Measurements from ENCODE around the gene KIF14. TPM values are rescaled to one million over a fixed set of nuclear protein-coding genes. Genes with fewer than 3 reads are reported as not detected.

Gene KIF14
- total and polyA plus RNA-seq, 2 experiments from 2014 or later: 13.3 to 23.2 TPM

- TF ChIP-seq, protein P1, sequence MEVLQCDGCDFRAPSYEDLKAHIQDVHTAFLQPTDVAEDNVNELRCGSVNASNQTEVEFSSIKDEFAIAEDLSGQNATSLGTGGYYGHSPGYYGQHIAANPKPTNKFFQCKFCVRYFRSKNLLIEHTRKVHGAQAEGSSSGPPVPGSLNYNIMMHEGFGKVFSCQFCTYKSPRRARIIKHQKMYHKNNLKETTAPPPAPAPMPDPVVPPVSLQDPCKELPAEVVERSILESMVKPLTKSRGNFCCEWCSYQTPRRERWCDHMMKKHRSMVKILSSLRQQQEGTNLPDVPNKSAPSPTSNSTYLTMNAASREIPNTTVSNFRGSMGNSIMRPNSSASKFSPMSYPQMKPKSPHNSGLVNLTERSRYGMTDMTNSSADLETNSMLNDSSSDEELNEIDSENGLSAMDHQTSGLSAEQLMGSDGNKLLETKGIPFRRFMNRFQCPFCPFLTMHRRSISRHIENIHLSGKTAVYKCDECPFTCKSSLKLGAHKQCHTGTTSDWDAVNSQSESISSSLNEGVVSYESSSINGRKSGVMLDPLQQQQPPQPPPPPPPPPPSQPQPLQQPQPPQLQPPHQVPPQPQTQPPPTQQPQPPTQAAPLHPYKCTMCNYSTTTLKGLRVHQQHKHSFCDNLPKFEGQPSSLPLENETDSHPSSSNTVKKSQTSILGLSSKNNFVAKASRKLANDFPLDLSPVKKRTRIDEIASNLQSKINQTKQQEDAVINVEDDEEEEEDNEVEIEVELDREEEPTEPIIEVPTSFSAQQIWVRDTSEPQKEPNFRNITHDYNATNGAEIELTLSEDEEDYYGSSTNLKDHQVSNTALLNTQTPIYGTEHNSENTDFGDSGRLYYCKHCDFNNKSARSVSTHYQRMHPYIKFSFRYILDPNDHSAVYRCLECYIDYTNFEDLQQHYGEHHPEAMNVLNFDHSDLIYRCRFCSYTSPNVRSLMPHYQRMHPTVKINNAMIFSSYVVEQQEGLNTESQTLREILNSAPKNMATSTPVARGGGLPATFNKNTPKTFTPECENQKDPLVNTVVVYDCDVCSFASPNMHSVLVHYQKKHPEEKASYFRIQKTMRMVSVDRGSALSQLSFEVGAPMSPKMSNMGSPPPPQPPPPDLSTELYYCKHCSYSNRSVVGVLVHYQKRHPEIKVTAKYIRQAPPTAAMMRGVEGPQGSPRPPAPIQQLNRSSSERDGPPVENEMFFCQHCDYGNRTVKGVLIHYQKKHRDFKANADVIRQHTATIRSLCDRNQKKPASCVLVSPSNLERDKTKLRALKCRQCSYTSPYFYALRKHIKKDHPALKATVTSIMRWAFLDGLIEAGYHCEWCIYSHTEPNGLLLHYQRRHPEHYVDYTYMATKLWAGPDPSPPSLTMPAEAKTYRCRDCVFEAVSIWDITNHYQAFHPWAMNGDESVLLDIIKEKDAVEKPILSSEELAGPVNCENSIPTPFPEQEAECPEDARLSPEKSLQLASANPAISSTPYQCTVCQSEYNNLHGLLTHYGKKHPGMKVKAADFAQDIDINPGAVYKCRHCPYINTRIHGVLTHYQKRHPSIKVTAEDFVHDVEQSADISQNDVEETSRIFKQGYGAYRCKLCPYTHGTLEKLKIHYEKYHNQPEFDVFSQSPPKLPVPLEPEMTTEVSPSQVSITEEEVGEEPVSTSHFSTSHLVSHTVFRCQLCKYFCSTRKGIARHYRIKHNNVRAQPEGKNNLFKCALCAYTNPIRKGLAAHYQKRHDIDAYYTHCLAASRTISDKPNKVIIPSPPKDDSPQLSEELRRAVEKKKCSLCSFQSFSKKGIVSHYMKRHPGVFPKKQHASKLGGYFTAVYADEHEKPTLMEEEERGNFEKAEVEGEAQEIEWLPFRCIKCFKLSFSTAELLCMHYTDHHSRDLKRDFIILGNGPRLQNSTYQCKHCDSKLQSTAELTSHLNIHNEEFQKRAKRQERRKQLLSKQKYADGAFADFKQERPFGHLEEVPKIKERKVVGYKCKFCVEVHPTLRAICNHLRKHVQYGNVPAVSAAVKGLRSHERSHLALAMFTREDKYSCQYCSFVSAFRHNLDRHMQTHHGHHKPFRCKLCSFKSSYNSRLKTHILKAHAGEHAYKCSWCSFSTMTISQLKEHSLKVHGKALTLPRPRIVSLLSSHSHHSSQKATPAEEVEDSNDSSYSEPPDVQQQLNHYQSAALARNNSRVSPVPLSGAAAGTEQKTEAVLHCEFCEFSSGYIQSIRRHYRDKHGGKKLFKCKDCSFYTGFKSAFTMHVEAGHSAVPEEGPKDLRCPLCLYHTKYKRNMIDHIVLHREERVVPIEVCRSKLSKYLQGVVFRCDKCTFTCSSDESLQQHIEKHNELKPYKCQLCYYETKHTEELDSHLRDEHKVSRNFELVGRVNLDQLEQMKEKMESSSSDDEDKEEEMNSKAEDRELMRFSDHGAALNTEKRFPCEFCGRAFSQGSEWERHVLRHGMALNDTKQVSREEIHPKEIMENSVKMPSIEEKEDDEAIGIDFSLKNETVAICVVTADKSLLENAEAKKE (CRISPR knock-in tag; IDR thresholded peaks at IDR 0.05): no peak
Measured at GRCh38 chr1:200624679-200625335, 4.3 kb upstream of the KIF14 start (continued).

GRCh38 chr1:200619894-200620272, 668 bp downstream of the KIF14 start:
- H3K27ac Mint-ChIP-seq: peak overlapping the region; percentile 85
- H3K36me3 ChIP-seq (ENCODE audit: insufficient read depth): peaks cover 31% of the 10 kb centered on the region
- DNase-seq (ENCODE audit: low spot score) (no peak), ATAC-seq (no peak)
- H2AFZ ChIP-seq: no peak overlapping the region
- peak overlapping the region; percentile 84 for H3K4me3 Mint-ChIP-seq
- H3K27me3 ChIP-seq (ENCODE audit: insufficient read depth): no peaks in the 10 kb centered on the region
- no peaks in the 10 kb centered on the region for H3F3A ChIP-seq (replicated peaks; ENCODE audit: low read depth)
- peak overlapping the region; percentile 81 for H3K4me2 ChIP-seq
- peaks cover 2% of the 10 kb centered on the region for H3K27me3 Mint-ChIP-seq (ENCODE audit: insufficient read depth, low read depth, poor library complexity)
- H3K27ac ChIP-seq (ENCODE audit: low read depth): no peak overlapping the region
- H4K20me1 ChIP-seq (replicated peaks; ENCODE audit: insufficient read depth): no peaks in the 10 kb centered on the region; the same call in 1 of the 2 replicates
- peaks cover 5% of the 10 kb centered on the region; the same call in 1 of the 2 replicates for H3K4me1 ChIP-seq (ENCODE audit: insufficient read depth)
- peak overlapping the region; percentile 68 for H3K4me3 ChIP-seq
- peaks cover 21% of the 10 kb centered on the region for H3K79me2 ChIP-seq (replicated peaks; ENCODE audit: insufficient read depth)
- H3K9me3 Mint-ChIP-seq: no peaks in the 10 kb centered on the region
- no peaks in the 10 kb centered on the region for H3K9me2 ChIP-seq (ENCODE audit: insufficient read depth)
- peaks cover 32% of the 10 kb centered on the region for H3K36me3 Mint-ChIP-seq (ENCODE audit: low read depth)
- H3K4me1 Mint-ChIP-seq: peaks cover 8% of the 10 kb centered on the region; the same call in 2 of the 3 replicates
- no peak for TF ChIP-seq EZH2phosphoT487 (IDR thresholded peaks at IDR 0.05; ENCODE audit: unreplicated experiment)
- TF ChIP-seq, protein P1 (CRISPR knock-in tag; IDR thresholded peaks at IDR 0.05): no peak
- no peak for TF ChIP-seq CREB1 (CRISPR knock-in tag; IDR thresholded peaks at IDR 0.05; ENCODE audit: low read depth)
- TF ChIP-seq CTCF (conservative IDR thresholded peaks at IDR 0.05; ENCODE audit: low read depth in 2 of 2): no peak
- TF ChIP-seq JUNB (IDR thresholded peaks at IDR 0.05; ENCODE audit: unreplicated experiment): no peak

All from GM23338 (cell line).